ENCODE results near the gene DYNC2I2. TPM values are rescaled to one million over a fixed set of nuclear protein-coding genes. Genes with fewer than 3 reads are reported as not detected.
A peak's percentile ranks its signal among the peaks of the same experiment; 100 is the strongest.

Gene DYNC2I2
- total RNA-seq, 1 experiment from 2014 or later = 71.1 TPM

DNA sequence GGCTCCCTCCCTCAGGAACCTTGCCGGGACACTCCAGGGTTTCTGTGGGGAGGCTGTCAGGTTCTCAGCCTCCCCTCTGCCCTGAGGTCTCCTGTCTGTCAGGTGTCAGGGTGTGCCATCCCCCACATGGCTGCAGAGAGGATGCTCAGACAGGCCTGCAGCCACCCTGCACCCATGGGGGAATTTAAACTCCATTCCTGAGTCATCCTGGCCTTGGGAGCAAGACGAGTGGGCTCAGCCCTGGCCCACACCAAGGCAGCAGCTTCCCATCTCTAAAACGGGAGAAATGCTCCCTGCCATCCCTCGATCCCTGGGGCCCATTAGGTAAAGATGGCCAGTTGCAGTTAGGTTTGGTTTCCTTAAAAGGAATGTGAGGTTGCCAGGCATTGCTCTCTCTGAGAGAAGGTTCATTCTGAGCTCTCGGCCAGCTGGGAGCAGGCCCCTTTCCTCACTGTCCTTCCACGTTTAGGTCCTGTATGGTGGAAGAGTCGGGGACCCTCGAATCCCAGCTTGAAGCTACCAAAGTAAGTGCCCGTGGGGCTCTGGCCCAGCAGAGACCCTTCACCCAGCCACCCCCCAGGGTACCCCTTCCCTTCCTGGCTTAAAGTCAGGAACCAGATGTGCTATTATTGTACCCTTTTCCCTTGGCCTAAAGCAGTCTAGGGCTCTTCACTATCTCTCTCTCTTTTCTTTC is 26.6 kb downstream of the DYNC2I2 start:
- ChIA-PET CTCF (no interaction called here), POLR2A (no interaction called here)
- Mint-ChIP-seq H3K27me3 (ENCODE audit: low read depth) (no peaks in the 10 kb centered on the region), H3K36me3 (peaks cover 50% of the 10 kb centered on the region), H3K27ac (peak overlapping the region; percentile 42), H3K9me3 (no peaks in the 10 kb centered on the region), H3K4me1 (no peaks in the 10 kb centered on the region), H3K4me3 (no peak overlapping the region)
- DNase-seq (ENCODE audit: low spot score) (no peak), ATAC-seq (no peak)
- TF ChIP-seq ZNF671 (CRISPR knock-in tag; IDR thresholded peaks at IDR 0.05) = no peak
- no peak for TF ChIP-seq NR2C2 (CRISPR knock-in tag; IDR thresholded peaks at IDR 0.05)
- TF ChIP-seq HMGA2 (CRISPR knock-in tag; IDR thresholded peaks at IDR 0.05) = no peak
- no peak for TF ChIP-seq TEAD4 (CRISPR knock-in tag; IDR thresholded peaks at IDR 0.05)
- no peak for TF ChIP-seq IRF2 (CRISPR knock-in tag; IDR thresholded peaks at IDR 0.05; ENCODE audit: borderline replicate concordance, low read depth)
- no peak for TF ChIP-seq TCF7 (CRISPR knock-in tag; IDR thresholded peaks at IDR 0.05; ENCODE audit: low read depth)
- no peak for TF ChIP-seq ZNF263 (CRISPR knock-in tag; IDR thresholded peaks at IDR 0.05; ENCODE audit: low read depth)
- no peak for TF ChIP-seq OVOL2 (CRISPR knock-in tag; IDR thresholded peaks at IDR 0.05; ENCODE audit: borderline replicate concordance)
- TF ChIP-seq, protein P1, sequence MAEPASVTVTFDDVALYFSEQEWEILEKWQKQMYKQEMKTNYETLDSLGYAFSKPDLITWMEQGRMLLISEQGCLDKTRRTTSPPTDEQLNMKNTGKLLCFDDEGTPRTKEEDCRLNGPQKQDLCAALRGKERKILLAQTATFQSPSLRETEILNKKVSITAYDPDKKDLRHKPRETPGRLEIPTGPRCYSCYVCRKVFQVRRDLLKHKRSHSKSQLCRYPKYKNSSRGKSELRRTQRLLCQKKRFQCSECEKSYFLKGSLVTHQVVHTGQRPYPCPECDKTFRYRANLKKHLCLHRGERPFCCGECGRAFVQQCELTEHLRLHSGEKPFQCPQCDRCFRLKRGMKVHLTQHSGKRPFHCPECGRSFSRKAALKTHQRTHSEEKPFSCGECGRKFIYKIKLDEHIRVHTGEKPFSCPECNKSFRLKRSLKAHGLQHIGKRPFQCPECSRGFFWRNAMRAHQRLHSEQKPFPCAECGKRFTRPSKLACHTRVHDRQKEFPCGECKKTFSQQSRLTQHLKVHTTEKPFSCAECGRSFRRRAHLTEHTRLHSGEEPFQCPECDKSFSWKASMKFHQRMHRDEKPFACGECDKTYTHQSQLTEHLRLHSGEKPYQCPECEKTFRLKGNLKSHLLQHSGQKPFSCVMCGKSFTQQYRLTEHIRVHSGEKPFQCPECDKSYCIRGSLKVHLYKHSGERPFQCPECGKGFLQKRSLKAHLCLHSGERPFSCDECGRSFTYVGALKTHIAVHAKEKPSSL (CRISPR knock-in tag; conservative IDR thresholded peaks at IDR 0.05) = no peak
- TF ChIP-seq, protein P2, sequence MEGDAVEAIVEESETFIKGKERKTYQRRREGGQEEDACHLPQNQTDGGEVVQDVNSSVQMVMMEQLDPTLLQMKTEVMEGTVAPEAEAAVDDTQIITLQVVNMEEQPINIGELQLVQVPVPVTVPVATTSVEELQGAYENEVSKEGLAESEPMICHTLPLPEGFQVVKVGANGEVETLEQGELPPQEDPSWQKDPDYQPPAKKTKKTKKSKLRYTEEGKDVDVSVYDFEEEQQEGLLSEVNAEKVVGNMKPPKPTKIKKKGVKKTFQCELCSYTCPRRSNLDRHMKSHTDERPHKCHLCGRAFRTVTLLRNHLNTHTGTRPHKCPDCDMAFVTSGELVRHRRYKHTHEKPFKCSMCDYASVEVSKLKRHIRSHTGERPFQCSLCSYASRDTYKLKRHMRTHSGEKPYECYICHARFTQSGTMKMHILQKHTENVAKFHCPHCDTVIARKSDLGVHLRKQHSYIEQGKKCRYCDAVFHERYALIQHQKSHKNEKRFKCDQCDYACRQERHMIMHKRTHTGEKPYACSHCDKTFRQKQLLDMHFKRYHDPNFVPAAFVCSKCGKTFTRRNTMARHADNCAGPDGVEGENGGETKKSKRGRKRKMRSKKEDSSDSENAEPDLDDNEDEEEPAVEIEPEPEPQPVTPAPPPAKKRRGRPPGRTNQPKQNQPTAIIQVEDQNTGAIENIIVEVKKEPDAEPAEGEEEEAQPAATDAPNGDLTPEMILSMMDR (IDR thresholded peaks at IDR 0.05) = no peak
- TF ChIP-seq NR3C1 (CRISPR knock-in tag; conservative IDR thresholded peaks at IDR 0.05; ENCODE audit: low read depth) = no peak
- TF ChIP-seq KAT7 (CRISPR knock-in tag; IDR thresholded peaks at IDR 0.05; ENCODE audit: borderline replicate concordance) = no peak
- TF ChIP-seq ATF1 (CRISPR knock-in tag; IDR thresholded peaks at IDR 0.05) = no peak
- TF ChIP-seq, protein P3, sequence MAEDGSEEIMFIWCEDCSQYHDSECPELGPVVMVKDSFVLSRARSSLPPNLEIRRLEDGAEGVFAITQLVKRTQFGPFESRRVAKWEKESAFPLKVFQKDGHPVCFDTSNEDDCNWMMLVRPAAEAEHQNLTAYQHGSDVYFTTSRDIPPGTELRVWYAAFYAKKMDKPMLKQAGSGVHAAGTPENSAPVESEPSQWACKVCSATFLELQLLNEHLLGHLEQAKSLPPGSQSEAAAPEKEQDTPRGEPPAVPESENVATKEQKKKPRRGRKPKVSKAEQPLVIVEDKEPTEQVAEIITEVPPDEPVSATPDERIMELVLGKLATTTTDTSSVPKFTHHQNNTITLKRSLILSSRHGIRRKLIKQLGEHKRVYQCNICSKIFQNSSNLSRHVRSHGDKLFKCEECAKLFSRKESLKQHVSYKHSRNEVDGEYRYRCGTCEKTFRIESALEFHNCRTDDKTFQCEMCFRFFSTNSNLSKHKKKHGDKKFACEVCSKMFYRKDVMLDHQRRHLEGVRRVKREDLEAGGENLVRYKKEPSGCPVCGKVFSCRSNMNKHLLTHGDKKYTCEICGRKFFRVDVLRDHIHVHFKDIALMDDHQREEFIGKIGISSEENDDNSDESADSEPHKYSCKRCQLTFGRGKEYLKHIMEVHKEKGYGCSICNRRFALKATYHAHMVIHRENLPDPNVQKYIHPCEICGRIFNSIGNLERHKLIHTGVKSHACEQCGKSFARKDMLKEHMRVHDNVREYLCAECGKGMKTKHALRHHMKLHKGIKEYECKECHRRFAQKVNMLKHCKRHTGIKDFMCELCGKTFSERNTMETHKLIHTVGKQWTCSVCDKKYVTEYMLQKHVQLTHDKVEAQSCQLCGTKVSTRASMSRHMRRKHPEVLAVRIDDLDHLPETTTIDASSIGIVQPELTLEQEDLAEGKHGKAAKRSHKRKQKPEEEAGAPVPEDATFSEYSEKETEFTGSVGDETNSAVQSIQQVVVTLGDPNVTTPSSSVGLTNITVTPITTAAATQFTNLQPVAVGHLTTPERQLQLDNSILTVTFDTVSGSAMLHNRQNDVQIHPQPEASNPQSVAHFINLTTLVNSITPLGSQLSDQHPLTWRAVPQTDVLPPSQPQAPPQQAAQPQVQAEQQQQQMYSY (CRISPR knock-in tag; IDR thresholded peaks at IDR 0.05) = no peak
- TF ChIP-seq, protein P4, sequence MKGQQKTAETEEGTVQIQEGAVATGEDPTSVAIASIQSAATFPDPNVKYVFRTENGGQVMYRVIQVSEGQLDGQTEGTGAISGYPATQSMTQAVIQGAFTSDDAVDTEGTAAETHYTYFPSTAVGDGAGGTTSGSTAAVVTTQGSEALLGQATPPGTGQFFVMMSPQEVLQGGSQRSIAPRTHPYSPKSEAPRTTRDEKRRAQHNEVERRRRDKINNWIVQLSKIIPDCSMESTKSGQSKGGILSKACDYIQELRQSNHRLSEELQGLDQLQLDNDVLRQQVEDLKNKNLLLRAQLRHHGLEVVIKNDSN (CRISPR knock-in tag; IDR thresholded peaks at IDR 0.05) = no peak
- TF ChIP-seq FOXJ3 (CRISPR knock-in tag; IDR thresholded peaks at IDR 0.05; ENCODE audit: borderline replicate concordance) = no peak
- TF ChIP-seq GTF2I (CRISPR knock-in tag; conservative IDR thresholded peaks at IDR 0.05) = no peak
- TF ChIP-seq, protein P5, sequence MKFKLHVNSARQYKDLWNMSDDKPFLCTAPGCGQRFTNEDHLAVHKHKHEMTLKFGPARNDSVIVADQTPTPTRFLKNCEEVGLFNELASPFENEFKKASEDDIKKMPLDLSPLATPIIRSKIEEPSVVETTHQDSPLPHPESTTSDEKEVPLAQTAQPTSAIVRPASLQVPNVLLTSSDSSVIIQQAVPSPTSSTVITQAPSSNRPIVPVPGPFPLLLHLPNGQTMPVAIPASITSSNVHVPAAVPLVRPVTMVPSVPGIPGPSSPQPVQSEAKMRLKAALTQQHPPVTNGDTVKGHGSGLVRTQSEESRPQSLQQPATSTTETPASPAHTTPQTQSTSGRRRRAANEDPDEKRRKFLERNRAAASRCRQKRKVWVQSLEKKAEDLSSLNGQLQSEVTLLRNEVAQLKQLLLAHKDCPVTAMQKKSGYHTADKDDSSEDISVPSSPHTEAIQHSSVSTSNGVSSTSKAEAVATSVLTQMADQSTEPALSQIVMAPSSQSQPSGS (CRISPR knock-in tag; IDR thresholded peaks at IDR 0.05; ENCODE audit: borderline replicate concordance, low read depth) = no peak
- no peak for TF ChIP-seq SMAD3 (CRISPR knock-in tag; IDR thresholded peaks at IDR 0.05; ENCODE audit: borderline replicate concordance)

All from WTC11 (cell line).